NCI-H526 treated with DMSO at 0.1 percent for 48 hours (cell line): ENCODE data around the gene CYTH4.

Experiments
- DNase-seq: peaks from one replicate; lab custom pipeline; 2025; lab: John Stamatoyannopoulos, UW

Gene CYTH4

GRCh38 chr22:37289156-37289735 lies 6.9 kb downstream of the CYTH4 start:
- DNase-seq, result no peak

DNA sequence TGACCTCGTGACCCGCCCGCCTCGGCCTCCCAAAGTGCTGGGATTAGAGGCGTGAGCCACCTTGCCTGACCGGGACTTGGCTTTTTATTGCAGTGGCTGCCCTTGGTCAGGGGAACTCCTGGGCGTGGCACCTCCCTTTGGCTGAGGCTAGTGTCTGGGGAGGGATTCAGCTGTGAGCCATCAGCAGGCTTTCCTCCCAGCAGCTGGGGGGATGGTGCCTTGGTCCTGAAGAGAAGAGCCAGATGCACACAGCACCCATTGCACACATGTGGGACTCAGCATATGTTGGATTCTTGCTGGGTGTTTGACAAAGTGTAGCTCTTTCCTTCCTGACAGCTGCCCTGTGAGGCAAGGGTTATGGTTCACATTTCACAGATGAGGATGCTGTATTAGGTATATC lies 8.4 kb downstream of the CYTH4 start:
- no peak for DNase-seq

GRCh38 chr22:37291559-37292298 lies 9.4 kb downstream of the CYTH4 start:
- DNase-seq, result no peak

- no peak for DNase-seq
These were observed 10.3 kb downstream of the CYTH4 start for GRCh38 chr22:37292641-37293040.

DNA sequence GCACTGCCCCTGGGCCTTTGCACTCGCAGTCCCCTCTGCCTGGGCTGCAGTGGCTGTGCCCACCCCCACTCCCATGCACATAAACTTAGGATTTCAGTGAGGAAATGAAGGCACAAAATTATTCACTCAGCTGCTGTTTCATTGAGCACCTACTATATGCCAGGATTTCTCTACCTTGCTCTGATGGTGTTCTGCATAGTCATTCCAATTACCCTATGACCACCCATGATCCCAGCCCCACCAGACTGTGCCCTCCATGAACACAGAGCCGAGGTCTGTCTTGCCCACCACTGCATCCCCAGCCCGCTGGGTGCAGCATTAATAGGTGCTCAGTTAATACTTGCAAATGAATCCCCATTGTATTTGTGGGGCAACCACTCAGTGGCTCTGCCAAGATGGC lies 10.9 kb downstream of the CYTH4 start:
- DNase-seq, result no peak

DNA sequence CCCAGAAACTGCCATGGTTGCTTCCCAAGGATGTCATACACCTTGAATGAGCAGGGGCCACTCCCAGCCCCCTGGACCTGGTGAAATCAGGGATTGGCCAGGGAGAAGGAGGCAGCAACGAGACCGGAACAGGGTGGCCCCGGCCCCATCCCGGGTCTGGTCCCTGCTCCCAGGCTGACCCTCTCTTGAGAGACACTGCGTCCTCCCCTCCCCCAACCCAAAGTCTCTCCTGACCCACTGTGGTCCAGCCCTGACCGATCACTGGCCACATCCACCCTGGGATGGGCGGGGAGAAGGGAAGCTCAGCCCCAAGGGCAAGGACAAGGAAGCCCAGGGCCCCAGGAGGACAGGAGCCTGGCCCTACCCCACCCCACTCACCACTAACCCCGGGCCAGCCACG lies 12.4 kb downstream of the CYTH4 start:
- no peak for DNase-seq

- DNase-seq, result no peak
These were observed 13.0 kb downstream of the CYTH4 start for GRCh38 chr22:37295213-37295886.

DNA sequence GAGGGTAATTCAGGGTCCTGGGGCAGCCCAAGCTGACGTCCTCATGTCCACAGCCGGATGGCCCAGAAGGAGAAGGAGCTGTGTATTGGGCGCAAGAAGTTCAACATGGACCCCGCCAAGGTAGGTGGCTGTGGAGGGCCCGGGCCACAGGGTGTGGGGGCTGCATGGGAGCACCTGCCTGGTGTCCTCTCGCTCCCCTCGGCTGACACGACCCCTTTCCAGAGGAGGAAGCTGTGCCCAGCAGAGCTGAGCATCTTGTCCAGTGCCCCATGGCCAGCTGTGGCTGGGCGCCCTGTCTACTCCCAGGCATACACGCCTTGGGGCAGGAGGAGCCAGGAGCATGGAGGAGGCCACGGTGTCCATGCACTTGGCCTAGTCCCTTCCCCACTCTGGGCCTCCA lies 13.6 kb downstream of the CYTH4 start:
- no peak for DNase-seq

GRCh38 chr22:37298748-37299495 lies 16.6 kb downstream of the CYTH4 start:
- DNase-seq, result no peak

DNA sequence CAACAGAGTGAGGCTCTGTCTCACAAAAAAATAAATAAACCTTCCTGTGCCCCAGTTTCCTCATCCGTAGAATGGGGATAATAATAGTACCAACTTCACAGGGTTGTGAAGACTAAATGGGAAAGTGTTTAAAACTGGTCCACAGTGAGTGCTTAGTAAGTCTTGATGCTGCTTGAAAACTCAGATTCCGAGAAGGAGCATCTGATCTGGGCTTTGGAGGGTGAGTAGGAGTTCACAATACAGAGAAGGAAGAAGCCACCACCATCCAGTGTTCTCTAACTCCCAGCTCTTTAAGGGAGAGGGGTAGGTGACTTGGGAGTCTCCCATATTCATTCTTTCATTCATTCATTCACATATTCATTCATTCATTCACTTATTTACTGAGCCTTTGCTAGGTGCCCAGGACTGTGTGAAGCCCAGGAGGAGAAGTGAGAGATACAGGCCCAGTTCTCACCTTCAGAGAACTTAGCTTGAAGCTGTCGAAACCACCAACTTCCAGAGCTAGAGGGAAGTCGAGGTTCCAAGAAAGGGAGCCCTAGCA lies 17.7 kb downstream of the CYTH4 start:
- DNase-seq, result no peak

- DNase-seq, result no peak
These were observed 18.3 kb downstream of the CYTH4 start for GRCh38 chr22:37300551-37301017.

- no peak for DNase-seq
These were observed 19.0 kb downstream of the CYTH4 start for GRCh38 chr22:37301144-37301830.

DNA sequence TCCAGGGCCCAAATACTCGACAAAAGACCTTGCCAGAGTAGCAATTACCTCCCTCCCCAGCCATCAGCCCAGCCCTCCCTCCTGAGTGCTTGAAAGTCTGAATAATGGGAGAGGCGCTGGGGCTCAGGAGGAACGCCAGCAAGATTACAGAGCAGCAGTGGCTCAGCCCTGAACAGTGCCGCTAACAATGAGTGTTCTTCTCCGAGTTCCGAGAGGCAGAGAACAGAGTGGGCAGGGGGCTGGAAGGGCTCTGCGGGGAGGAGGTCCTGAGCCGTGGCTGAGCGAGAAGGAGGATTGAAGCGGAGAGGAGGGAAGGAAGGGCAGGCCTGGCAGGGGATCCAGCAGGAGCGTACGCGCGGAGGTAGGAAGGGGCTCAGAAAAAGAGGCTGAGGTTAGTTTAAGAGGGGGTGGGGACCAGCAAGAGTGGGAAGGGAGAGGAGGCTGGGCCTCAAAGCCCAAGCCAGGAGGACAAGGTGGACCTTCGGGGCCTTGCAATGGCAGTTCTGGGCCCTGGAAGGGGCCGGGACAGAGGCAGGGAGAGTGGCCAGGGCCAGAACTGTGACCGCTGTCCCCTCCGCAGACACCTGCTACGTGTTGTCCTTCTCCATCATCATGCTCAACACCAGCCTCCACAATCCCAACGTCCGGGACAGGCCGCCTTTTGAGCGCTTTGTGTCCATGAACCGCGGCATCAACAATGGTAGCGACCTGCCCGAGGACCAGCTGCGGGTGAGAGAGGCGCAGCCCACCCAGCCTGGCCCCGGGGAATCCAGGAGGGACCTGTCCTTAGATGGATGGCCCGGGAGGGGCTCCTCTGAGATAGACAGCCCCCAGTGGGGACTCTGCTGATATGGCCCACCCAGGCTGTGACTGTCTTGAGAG lies 20.6 kb downstream of the CYTH4 start:
- no peak for DNase-seq

GRCh38 chr22:37303821-37304274 lies 21.5 kb downstream of the CYTH4 start:
- DNase-seq, result no peak

DNA sequence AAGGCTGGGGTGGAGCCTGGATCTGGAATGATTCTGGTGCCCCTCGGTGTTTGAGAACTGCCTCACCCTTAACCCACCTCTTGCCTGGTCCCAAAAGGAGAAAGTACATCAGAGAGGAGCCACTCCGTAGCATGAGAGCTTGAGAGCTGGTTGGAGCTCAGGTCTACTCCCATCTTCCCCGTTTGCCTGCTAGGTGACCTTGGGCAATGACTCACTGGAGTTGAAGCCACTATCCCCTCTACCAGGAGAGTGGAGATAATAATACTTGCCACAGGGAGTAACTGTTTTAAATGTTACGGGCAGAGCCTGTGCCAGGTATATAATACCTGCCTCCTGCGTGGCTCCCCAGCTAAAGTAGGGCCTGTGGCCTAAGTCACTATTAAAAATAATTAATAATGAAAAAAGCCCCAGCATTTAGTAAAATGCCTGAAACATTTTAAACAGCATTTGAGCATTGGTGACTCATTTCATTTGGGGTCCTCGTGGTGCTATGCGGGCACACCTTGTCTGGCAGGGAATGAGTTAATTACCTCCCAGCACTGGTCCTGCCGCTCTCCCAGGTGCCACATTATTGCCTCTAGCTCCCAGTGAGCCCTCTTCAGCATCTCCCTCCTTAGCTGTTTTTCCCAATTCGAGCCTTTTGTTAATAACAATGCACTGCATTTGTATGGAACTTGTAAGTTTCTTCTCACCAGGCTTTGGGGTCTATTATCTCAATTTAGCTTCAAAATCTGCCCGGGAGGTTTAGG lies 22.5 kb downstream of the CYTH4 start:
- DNase-seq, result no peak

DNA sequence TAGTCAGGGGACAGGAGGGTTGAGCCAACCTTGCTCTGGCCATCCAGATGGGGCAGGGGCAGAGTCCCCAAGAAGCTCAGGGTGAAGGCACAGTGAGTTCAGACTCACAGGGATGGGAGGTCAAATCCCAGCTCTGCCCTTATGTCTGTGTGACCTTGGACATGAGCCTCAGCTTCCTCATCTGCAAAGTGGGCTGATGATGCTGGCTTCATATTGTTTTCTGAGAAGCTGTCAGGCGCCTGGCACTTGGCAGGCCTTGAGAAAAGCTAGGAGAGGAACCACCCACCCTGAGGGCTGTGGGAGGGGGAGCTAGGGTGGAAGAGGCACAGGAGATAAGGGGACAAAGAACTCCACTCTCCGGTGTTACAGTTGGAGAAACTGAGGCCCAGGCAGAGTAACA lies 23.6 kb downstream of the CYTH4 start:
- no peak for DNase-seq

DNA sequence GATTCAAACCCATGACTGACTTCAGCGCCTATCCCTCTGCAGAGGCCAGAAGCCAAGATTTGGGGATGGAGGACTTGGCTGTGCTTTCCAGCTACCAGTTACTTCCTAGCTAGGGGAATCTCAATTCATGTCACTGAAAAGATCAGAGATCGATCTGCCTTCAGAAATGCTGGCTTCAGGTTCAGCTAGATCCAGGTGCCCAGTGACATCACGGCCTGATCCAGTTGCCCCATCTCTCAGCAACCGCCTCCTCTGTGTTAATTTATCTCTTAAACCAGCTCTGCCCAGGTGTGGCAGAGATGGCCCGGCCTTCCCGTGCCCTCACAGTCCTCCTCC lies 24.2 kb downstream of the CYTH4 start:
- no peak for DNase-seq

DNA sequence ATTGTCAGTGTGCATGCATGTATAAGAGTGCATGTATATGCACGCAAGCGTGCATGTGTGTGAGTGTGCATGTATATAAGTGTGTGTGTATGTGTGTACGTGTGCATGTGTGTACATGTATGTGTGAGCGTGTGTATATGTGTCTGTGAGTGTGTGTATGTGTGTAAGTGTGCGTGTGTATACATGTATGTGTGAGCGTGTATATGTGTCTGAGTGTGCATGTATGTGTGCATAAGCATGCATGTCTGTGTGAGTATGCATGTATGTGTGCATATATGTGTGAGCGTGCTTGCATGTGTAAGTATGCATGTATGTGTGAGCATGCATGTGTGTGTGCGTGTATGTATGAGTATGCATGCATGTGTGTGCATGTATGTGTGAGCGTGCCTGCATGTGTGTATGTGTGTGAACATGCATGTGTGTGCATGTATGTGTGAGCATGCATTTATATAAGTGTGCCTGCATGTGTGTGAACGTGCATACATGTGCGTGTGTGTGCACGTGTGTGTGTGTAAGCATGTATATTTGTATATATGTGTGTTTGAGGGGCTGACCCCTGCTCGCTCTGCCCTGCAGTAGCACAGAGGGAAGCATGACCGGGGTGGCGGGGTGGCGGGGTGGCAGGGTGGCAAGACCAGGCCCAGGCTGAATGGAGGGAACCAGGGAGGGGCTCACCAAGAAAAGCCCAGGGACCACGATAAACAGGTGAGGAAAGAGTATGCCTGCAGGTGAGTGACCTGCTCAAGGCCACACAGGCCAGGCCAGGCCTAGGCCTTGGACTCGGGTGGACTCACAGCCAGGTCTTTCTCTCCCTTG lies 26.3 kb downstream of the CYTH4 start:
- no peak for DNase-seq
